Measurements from ENCODE around the gene SUPT4H1.

Gene SUPT4H1

DNA sequence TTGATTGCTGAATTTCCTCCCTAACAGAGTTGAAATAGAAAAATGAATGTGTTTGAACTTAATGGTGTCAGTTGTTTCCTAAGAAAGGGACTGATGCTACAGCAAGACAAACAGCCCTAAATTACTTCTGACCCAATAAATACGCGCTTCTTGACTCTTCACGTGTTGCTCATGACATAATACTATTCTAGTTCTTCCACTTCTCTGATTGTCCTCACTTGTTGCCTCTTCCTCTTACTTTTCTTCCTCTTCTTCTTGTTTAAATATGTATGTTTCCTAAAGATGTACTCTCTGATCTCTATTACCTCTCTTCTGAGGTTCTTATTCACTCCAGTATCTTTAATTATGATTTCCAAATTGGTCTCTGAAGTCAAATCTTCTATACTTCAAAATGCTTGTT, 32.9 kb upstream of the SUPT4H1 start:
- no peak for TF ChIP-seq MAX (IDR thresholded peaks at IDR 0.05)
- TF ChIP-seq USF1 (IDR thresholded peaks at IDR 0.05): no peak
- no peak for TF ChIP-seq TCF12 (IDR thresholded peaks at IDR 0.05; ENCODE audit: low read depth)
- TF ChIP-seq CREB1 (IDR thresholded peaks at IDR 0.05; ENCODE audit: low read depth): no peak
- TF ChIP-seq YY1 (IDR thresholded peaks at IDR 0.05; ENCODE audit: low read depth): no peak
- no peak for TF ChIP-seq FOXM1 (IDR thresholded peaks at IDR 0.05; ENCODE audit: borderline replicate concordance, low read depth)
- no peak for TF ChIP-seq NFIC (IDR thresholded peaks at IDR 0.05)
- TF ChIP-seq CEBPB (IDR thresholded peaks at IDR 0.05): no peak
- TF ChIP-seq RAD21 (IDR thresholded peaks at IDR 0.05; ENCODE audit: low read depth): no peak
- no peak for TF ChIP-seq REST (IDR thresholded peaks at IDR 0.05; ENCODE audit: low read depth)
- no peak for TF ChIP-seq TAF1 (IDR thresholded peaks at IDR 0.05; ENCODE audit: low read depth)
- no peak for TF ChIP-seq EGR1 (IDR thresholded peaks at IDR 0.05)
- no peak for TF ChIP-seq ZBTB7A (IDR thresholded peaks at IDR 0.05; ENCODE audit: low read depth)
- no peak for TF ChIP-seq TEAD4 (IDR thresholded peaks at IDR 0.05)
- no peak for TF ChIP-seq EP300 (IDR thresholded peaks at IDR 0.05; ENCODE audit: borderline replicate concordance)

GRCh38 chr17:58383892-58384462, 32.0 kb upstream of the SUPT4H1 start:
- TF ChIP-seq TCF12 (IDR thresholded peaks at IDR 0.05; ENCODE audit: low read depth) (no peak), MAX (IDR thresholded peaks at IDR 0.05) (no peak), NFIC (IDR thresholded peaks at IDR 0.05) (no peak), ZBTB7A (IDR thresholded peaks at IDR 0.05; ENCODE audit: low read depth) (no peak), REST (IDR thresholded peaks at IDR 0.05; ENCODE audit: low read depth) (no peak), CEBPB (IDR thresholded peaks at IDR 0.05) (no peak), CREB1 (IDR thresholded peaks at IDR 0.05; ENCODE audit: low read depth) (no peak)

- TF ChIP-seq EGR1 (IDR thresholded peaks at IDR 0.05) (no peak), FOXM1 (IDR thresholded peaks at IDR 0.05; ENCODE audit: borderline replicate concordance, low read depth) (no peak), TEAD4 (IDR thresholded peaks at IDR 0.05) (no peak), EP300 (IDR thresholded peaks at IDR 0.05; ENCODE audit: borderline replicate concordance) (no peak), CEBPB (IDR thresholded peaks at IDR 0.05) (no peak), RAD21 (IDR thresholded peaks at IDR 0.05; ENCODE audit: low read depth) (no peak)
Observed at GRCh38 chr17:58382872-58383242, 30.9 kb upstream of the SUPT4H1 start.

- TF ChIP-seq TAF1 (IDR thresholded peaks at IDR 0.05; ENCODE audit: low read depth) (no peak), TEAD4 (IDR thresholded peaks at IDR 0.05) (no peak), RAD21 (IDR thresholded peaks at IDR 0.05; ENCODE audit: low read depth) (no peak), REST (IDR thresholded peaks at IDR 0.05; ENCODE audit: low read depth) (no peak), ZBTB7A (IDR thresholded peaks at IDR 0.05; ENCODE audit: low read depth) (no peak)
Observed at GRCh38 chr17:58382108-58382871, 30.3 kb upstream of the SUPT4H1 start.

Data from Ishikawa (cell line).